Activated naive CD4-positive, alpha-beta T cell treated with anti-CD3 and anti-CD28 coated beads, Interleukin-2, amount 50 U/mL, for 72 hours (primary cell): Measurements from ENCODE around the gene PRLH. TPM values are rescaled to one million over a fixed set of nuclear protein-coding genes. Genes with fewer than 3 reads are reported as not detected.

ENCODE experiments used
- ATAC-seq, 2 donors: fragments of 150-1000 bp; cut with Tn5 transposase; 2 replicates each; pipeline ENCODE4 v1.10.0; 2021; ENCODE audit warnings: mild to moderate bottlenecking in 2 of 2, moderate library complexity in 2 of 2
- DNase-seq, 2 donors: peaks; one replicate each; pipeline ENCODE4 v3.0.0; 2021 to 2022; ENCODE audit warnings: low spot score in 2 of 2
- H3K27ac Mint-ChIP-seq, 2 donors: one replicate each; pipeline ENCODE4 v1.8.0; 2022; ENCODE audit warnings: mild to moderate bottlenecking in 2 of 2, mixed read lengths in 2 of 2
- H3K36me3 Mint-ChIP-seq, 2 donors: one replicate each; pipeline ENCODE4 v1.8.0; 2022; ENCODE audit warnings: mixed read lengths in 2 of 2
- H3K9me3 Mint-ChIP-seq, 2 donors: one replicate each; pipeline ENCODE4 v1.8.0; 2022; ENCODE audit warnings: mixed read lengths in 2 of 2
- total RNA-seq, 2 donors: library from RNA; stranded (reverse); gene quantifications; one replicate each; pipeline ENCODE4 v1.2.3, GENCODE V29; 2022

The PRLH gene
- total RNA-seq, 2 donors from 2014 or later: not detected

GRCh38 chr2:237536083-237536415 lies 30.3 kb upstream of the PRLH start:
- DNase-seq: no peak
- H3K36me3 Mint-ChIP-seq: no peaks in the 10 kb centered on the region
- H3K9me3 Mint-ChIP-seq: no peaks in the 10 kb centered on the region
- H3K27ac Mint-ChIP-seq: no peak overlapping the region
- no peak for ATAC-seq

DNA sequence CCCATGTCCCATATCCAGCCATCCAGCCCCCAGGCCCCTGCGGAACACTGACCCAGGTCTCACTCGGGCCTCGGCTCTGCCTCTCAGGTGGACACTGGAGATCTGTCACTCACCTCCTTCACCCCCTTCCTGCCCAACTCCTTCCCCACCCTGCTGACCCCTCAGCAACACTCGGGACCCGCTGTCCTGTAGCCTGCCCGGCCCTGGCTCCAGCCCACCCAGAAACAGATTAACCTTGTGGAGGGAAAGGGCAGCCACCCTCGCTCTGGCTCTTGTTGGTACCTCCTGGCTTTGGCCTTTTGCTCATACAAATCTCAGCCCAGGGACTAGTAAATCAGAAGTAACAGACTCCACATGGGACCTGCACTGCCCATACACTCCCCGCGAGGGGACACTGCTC lies 29.8 kb upstream of the PRLH start:
- no peak for DNase-seq
- Mint-ChIP-seq H3K9me3 (no peaks in the 10 kb centered on the region), H3K27ac (no peak overlapping the region), H3K36me3 (no peaks in the 10 kb centered on the region)
- no peak for ATAC-seq

GRCh38 chr2:237538001-237538720 lies 28.2 kb upstream of the PRLH start:
- ATAC-seq (no peak), DNase-seq (no peak)
- H3K27ac Mint-ChIP-seq: no peak overlapping the region
- no peaks in the 10 kb centered on the region for H3K9me3 Mint-ChIP-seq
- H3K36me3 Mint-ChIP-seq: no peaks in the 10 kb centered on the region

- no peak for DNase-seq
- no peak overlapping the region for H3K27ac Mint-ChIP-seq
- H3K36me3 Mint-ChIP-seq: no peaks in the 10 kb centered on the region
- no peak for ATAC-seq
- no peaks in the 10 kb centered on the region for H3K9me3 Mint-ChIP-seq
Measured at GRCh38 chr2:237538901-237539300, 27.5 kb upstream of the PRLH start.

DNA sequence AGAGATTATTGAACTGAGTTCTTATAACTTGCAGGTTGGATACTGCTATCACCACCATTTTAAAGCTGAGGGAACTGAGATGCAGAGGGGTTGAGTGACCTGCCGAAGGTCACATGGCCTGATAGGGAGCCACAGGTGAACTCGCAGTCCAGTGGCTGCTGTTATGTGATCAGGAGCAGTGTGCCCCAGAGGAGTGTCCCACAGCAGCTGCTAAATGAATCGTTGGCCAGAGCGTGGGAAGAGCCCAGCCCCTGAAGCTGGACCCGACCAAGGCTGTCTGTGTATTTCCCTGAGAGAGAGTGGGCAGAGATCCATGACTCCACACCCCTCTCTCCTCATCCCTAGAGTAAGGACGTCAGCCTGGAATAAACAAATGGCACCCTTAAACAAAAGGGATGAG lies 26.7 kb upstream of the PRLH start:
- Mint-ChIP-seq H3K27ac (no peak overlapping the region), H3K36me3 (no peaks in the 10 kb centered on the region), H3K9me3 (no peaks in the 10 kb centered on the region)
- ATAC-seq (no peak), DNase-seq (no peak)

DNA sequence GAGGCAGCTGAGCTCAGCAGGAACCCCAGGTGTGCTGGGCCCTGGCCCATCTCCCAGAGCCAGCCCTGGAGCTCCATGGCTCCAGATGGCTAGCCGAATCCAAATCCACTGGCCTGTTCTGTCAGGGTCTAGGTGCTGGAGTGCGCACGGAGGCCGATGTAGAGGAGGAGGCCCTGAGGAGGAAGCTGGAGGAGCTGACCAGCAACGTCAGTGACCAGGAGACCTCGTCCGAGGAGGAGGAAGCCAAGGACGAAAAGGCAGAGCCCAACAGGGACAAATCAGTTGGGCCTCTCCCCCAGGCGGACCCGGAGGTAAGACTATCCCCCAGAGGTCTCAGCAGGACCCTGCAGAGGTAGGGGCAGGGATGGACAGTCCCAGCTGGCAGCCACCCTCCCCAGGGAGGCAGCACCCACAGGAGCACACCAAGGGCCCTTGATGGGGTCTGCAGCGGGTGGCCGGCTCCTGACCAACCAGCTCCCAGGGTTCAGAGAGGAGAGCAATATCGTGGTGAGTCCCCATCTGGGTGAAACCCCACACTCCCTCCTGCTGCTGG lies 26.1 kb upstream of the PRLH start:
- ATAC-seq (no peak), DNase-seq (no peak)
- H3K27ac Mint-ChIP-seq: no peak overlapping the region
- H3K9me3 Mint-ChIP-seq: no peaks in the 10 kb centered on the region
- no peaks in the 10 kb centered on the region for H3K36me3 Mint-ChIP-seq

DNA sequence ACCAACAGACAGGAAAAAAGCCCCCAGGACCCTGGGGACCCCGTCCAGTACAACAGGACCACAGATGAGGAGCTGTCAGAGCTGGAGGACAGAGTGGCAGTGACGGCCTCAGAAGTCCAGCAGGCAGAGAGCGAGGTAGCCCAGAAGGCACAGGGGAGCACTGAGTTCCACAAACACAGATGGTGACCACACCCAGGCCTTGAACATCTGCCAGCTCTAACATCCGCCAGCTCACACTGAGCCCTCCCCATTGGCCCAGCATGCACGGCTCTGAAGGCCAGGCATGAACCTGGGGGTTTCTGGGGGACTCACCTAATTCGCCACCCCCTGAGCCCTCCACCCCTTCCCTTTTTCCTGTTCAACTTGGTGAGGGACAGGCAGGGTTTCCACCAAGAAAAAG lies 25.6 kb upstream of the PRLH start:
- H3K27ac Mint-ChIP-seq: no peak overlapping the region
- H3K36me3 Mint-ChIP-seq: no peaks in the 10 kb centered on the region
- no peaks in the 10 kb centered on the region for H3K9me3 Mint-ChIP-seq
- DNase-seq: no peak
- ATAC-seq: no peak

DNA sequence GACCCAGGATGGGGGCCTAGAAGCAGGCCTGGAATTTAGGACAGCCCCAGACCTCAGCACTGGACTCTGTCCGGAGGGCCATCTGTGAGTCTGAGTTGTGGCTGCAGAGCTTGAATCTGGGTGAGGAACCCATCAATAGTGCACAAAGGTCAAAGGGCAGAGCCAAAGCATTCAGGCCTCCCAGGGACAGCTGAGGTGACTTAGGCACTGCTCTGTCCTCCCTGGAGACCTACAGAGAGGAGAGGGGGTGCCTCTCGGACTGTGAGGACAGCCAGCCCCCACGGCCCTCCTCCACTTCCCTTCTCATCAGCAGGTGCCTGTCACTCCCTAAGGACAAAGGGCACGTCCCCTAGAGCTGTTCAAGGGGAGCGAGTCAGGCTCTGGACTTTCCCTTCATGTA lies 25.1 kb upstream of the PRLH start:
- Mint-ChIP-seq H3K36me3 (no peaks in the 10 kb centered on the region), H3K27ac (no peak overlapping the region), H3K9me3 (no peaks in the 10 kb centered on the region)
- no peak for DNase-seq
- no peak for ATAC-seq

DNA sequence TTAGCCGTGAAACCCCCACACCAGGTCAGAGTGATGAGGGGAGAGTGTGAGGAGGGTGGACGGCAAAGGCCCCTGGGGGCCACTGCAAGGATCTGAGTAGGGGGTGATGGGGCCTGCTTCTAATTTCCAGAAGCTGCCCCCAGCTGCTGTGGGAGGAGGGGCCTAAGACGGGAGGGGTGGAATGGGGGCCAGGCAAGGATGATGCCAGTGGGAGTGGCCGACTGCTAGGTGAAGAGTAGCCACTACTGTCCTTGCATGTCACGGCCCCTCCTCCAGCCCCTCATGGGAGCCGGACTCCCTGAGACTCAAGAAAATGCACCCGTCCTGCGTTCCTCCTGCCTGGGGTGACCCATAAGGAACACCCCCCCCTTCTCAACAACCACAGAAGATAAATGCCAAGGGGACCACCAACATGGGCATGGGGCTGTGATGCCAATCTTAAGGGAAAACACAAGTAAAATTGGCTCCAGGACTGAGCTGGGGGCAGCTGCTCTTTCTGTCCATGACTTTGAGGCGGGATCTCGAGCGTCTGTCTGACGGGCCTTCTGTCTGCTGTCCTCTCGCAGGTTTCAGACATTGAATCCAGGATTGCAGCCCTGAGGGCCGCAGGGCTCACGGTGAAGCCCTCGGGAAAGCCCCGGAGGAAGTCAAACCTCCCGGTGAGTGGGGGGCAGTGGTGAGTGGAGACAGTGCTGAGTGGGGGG lies 24.2 kb upstream of the PRLH start:
- no peaks in the 10 kb centered on the region for H3K36me3 Mint-ChIP-seq
- DNase-seq: no peak
- no peak overlapping the region for H3K27ac Mint-ChIP-seq
- H3K9me3 Mint-ChIP-seq: no peaks in the 10 kb centered on the region
- ATAC-seq: no peak

DNA sequence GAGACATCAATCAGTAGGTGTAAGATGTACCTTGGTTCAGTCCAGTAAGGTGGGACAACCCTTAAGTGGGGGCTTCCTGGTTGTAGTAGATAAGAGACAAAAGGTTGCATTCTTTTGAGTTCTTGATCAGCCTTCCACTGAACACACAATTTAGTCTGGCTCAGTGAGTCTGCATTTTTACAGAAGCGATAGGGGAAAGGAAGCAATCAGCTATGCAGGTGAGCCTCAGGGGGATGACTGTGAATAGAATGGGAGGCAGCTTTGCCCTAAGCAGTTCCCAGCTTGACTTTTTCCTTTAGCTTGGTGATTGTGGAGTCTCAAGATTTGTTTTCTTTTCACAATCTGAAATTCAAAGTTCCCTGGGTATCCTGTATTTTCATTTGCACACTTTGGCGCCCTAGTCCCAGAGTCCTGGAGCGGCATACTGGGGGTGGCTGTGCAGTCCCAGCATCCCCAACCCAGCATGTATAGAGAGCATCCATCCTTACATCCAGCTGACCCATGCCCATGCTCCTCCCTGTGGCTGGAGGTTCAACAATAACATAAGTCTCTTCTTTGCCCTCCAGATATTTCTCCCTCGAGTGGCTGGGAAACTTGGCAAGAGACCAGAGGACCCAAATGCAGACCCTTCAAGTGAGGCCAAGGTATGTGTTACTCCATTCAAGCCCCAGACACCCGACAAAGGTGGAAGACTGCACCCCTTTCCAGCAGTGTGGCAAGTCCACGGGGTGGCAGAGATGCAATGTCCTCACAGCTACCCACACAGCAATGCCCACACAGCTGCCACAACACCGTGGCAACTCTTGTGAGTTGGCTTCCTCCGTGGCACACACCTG lies 20.1 kb upstream of the PRLH start:
- no peaks in the 10 kb centered on the region for H3K9me3 Mint-ChIP-seq
- H3K27ac Mint-ChIP-seq: no peak overlapping the region
- H3K36me3 Mint-ChIP-seq: no peaks in the 10 kb centered on the region
- DNase-seq (no peak), ATAC-seq (no peak)

DNA sequence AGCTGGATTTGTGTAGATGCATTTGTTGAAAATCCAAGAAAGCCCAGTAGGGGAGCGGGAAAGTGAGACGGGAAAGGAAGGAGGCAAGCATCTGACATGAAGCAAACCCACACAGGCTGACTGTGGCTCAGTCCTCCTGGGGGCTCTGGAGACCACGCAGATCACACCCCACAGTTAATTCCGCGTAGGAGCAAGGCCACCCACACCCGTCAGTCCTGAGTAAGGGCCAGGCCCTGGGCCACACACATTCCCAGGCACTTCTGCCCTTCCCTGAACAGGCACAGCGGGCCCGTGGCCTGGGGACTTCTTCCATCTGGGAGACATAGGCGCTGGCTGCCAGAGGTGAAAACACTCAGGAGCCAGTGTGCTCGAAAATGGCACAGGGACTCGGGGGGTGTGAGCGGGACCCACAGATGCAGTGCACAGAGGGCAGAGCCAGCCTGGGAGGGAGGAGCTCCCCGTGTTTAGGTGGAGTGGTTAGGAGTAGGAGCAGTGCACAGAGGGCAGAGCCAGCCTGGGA lies 19.4 kb upstream of the PRLH start:
- no peak for DNase-seq
- no peak for ATAC-seq
- Mint-ChIP-seq H3K36me3 (no peaks in the 10 kb centered on the region), H3K9me3 (no peaks in the 10 kb centered on the region), H3K27ac (no peak overlapping the region)

DNA sequence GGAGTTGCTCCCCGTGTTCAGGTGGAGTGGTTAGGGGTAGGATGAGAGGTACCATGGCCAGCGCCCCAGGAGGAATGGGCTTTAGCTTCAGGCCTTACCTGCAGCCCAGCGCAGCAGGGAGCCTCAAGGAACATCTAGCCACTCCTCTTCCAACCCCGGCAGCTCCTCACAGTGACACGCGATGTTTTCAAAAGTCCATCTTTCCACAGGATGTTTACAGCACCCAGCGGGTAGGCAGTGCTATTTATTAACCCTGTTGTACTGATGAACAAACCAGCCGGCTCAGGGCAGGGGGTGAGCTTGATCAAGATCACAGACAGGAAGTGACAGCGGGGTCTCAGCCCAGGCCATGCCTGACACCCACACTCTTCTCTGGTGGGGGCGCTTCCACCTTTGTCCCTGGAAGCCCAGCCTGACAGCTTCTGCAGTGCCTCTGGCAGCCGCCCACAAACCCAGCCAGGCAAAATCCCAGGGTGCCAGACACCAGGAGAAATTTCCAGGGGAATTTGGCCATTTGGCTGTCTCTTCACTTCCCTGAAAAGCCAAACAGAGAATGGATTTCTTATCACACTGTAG lies 18.4 kb upstream of the PRLH start:
- H3K9me3 Mint-ChIP-seq: no peaks in the 10 kb centered on the region
- H3K27ac Mint-ChIP-seq: no peak overlapping the region
- H3K36me3 Mint-ChIP-seq: no peaks in the 10 kb centered on the region
- no peak for ATAC-seq
- DNase-seq: no peak

- ATAC-seq (no peak), DNase-seq (no peak)
- H3K27ac Mint-ChIP-seq: no peak overlapping the region
- no peaks in the 10 kb centered on the region for H3K36me3 Mint-ChIP-seq
- no peaks in the 10 kb centered on the region for H3K9me3 Mint-ChIP-seq
Measured at GRCh38 chr2:237549216-237549615, 17.2 kb upstream of the PRLH start.

GRCh38 chr2:237549643-237550415 lies 16.5 kb upstream of the PRLH start:
- no peak for ATAC-seq
- Mint-ChIP-seq H3K27ac (no peak overlapping the region), H3K9me3 (no peaks in the 10 kb centered on the region)

DNA sequence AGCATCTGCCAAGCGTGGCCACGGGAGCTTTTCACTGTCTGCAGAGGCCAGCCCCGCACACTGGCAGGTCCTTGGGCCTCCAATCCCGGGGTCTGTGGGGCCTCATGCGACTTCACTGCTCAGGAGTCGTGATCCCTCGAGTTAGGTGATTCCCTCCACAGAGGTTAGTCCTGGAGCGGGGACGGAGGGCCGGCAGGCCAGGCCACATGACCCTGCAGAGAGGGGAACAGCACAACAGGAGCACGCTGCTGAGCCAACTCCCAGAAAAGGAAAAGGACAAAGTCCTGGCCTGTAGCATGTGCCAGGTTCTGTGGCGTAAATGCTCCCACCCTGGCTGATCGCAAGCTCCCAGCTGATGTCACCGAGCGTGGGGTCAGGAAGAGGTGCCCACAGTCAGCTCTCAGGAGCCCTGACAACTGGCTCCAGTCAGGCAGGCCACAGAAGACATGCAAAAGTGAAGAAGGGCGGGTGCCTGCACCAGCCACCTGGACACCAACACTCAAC lies 15.3 kb upstream of the PRLH start:
- DNase-seq (no peak), ATAC-seq (no peak)
- peaks cover under 1 to 3% of the 10 kb centered on the region in 2 donors for H3K9me3 Mint-ChIP-seq
- H3K27ac Mint-ChIP-seq: no peak overlapping the region
- H3K36me3 Mint-ChIP-seq: peaks cover 0 to 3% of the 10 kb centered on the region in 2 donors

More at GRCh38 chr2:237549643-237550415, 16.5 kb upstream of the PRLH start:
- H3K36me3 Mint-ChIP-seq: no peaks in the 10 kb centered on the region
- no peak for DNase-seq

DNA sequence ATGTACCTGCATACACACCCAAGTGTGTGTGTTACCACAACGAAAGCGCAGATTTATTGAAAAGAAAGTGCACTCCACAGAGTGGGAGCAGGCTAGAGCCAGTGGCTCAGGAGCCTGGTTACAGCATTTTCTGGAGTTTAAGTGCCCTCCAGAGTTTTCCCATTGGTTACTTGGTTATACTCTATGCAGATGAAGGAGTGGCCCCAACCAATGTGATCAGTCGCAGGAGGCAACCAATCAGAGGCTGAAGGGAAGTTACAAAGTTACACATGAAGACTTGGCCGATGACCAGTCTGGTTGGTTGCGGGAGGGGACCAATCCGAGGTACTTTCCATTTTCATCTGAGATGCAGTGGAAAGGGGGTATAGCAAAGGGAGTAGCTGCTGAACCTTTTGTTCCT lies 13.5 kb upstream of the PRLH start:
- ATAC-seq (no peak), DNase-seq (no peak)
- peaks cover 3 to 5% of the 10 kb centered on the region in 2 donors for H3K9me3 Mint-ChIP-seq
- peaks cover 0 to 6% of the 10 kb centered on the region in 2 donors for H3K36me3 Mint-ChIP-seq
- no peak overlapping the region for H3K27ac Mint-ChIP-seq
